ENCODE measurements around the gene SS18L1.
A peak's percentile ranks its signal among the peaks of the same experiment; 100 is the strongest.

The SS18L1 gene

DNA sequence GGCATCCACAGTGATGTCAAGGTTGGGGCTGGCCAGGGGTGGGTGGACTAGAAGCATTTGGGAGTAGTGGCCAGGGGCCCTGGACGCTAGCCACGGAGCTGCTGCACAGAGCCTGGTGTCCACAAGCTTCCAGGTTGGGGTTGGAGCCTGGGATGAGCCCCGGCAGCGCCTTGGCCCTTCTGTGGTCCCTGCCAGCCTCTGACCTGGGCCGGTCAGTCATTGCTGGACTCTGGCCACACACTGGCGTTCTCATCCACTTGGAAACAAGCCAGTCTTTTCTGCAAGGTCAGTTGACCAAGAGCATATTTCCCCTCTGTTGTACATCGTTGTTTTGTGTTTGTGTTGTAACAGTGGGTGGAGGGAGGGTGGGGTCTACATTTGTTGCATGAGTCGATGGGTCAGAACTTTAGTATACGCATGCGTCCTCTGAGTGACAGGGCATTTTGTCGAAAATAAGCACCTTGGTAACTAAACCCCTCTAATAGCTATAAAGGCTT, 8.8 kb upstream of the SS18L1 start:
- TF ChIP-seq, protein P1, sequence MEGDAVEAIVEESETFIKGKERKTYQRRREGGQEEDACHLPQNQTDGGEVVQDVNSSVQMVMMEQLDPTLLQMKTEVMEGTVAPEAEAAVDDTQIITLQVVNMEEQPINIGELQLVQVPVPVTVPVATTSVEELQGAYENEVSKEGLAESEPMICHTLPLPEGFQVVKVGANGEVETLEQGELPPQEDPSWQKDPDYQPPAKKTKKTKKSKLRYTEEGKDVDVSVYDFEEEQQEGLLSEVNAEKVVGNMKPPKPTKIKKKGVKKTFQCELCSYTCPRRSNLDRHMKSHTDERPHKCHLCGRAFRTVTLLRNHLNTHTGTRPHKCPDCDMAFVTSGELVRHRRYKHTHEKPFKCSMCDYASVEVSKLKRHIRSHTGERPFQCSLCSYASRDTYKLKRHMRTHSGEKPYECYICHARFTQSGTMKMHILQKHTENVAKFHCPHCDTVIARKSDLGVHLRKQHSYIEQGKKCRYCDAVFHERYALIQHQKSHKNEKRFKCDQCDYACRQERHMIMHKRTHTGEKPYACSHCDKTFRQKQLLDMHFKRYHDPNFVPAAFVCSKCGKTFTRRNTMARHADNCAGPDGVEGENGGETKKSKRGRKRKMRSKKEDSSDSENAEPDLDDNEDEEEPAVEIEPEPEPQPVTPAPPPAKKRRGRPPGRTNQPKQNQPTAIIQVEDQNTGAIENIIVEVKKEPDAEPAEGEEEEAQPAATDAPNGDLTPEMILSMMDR (conservative IDR thresholded peaks at IDR 0.05; ENCODE audit: low read length), result no peak
- H3K4me3 ChIP-seq (ENCODE audit: low read length), result no peak overlapping the region
- DNase-seq (ENCODE audit: low read depth), result peak; percentile 33

- TF ChIP-seq, protein P1 (conservative IDR thresholded peaks at IDR 0.05; ENCODE audit: low read length), result no peak
- no peak overlapping the region for H3K4me3 ChIP-seq (ENCODE audit: low read length)
- no peak for DNase-seq (ENCODE audit: low read depth)
Measured at GRCh38 chr20:62135573-62136266, 7.8 kb upstream of the SS18L1 start.

DNA sequence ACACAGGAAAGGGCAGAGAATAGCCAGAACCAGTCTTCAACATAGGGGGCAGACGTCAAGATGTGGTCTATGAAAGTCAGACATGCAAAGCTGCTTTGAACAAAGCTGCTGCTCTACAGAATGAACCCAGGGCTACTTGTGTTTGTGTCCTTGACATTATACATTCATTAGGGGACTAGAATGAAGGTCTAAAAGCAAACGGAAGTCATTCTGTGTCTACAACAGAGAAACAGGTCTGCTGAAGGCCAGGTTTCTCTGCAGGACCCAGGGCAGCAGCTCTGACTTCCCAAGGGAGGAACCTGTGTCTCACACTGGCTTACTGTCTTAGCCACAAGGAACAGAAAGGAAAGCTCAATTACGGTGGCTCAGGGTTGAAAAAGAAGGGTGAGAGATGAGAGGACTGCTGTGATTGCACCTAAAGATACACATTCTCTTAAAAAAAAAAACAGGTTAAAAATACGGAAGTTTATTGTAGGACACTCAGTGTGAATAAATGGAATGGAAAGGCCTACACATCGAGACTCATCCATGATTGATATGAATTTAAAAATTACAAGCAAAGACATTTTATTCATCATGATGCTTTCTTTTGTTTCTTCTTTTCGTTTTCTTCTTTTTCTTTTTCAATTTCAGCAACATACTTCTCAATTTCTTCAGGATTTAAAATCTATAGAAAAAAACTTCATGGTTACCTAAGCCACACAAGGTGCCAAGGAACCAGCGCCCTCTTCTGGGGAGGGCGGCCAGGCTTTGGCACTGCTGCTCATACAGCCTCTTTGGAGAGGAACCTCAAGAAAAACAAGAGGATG, 7.1 kb upstream of the SS18L1 start:
- peak; percentile 69 for DNase-seq (ENCODE audit: low read depth)
- TF ChIP-seq, protein P1 (conservative IDR thresholded peaks at IDR 0.05; ENCODE audit: low read length), result peak; percentile 88

DNA sequence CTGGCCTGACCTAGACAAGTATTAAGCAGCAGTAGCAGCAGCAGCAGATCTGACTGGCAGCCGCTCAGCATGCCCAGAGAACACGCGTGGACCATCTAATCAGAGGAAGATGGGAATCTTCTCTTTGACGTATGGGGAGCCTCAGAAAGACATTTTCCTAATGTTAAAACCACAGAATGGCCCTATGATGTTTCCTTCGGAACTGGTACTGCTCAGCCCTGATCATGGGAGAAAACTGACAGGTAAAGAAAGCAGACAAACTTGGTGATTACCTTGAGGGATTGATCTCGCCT, 6.5 kb upstream of the SS18L1 start:
- DNase-seq (ENCODE audit: low read depth), result no peak
- H3K4me3 ChIP-seq (ENCODE audit: low read length), result no peak overlapping the region
- TF ChIP-seq, protein P1 (conservative IDR thresholded peaks at IDR 0.05; ENCODE audit: low read length), result no peak

More for the DNA sequence above, 7.1 kb upstream of the SS18L1 start:
- H3K4me3 ChIP-seq (ENCODE audit: low read length), result no peak overlapping the region

GRCh38 chr20:62137478-62138203, 5.9 kb upstream of the SS18L1 start:
- no peak for DNase-seq (ENCODE audit: low read depth)
- TF ChIP-seq, protein P1 (conservative IDR thresholded peaks at IDR 0.05; ENCODE audit: low read length), result no peak

DNA sequence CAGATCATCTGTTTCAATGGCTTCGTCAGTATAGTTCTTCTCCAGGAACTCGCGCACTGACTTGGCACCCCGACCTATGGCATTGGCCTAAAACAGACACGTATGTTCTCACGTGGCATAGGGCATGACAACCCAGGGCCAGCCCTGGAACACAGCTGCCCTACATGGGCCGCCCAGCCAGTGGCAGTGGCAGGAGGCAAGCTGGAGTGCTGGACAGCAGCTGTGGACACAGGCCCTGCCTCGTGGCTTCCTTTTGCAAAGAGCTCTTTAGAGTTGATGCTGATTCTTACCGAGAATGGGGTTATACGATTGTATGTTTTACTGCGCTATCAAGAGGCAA, 5.4 kb upstream of the SS18L1 start:
- H3K4me3 ChIP-seq (ENCODE audit: low read length), result no peak overlapping the region
- TF ChIP-seq, protein P1 (conservative IDR thresholded peaks at IDR 0.05; ENCODE audit: low read length), result no peak
- DNase-seq (ENCODE audit: low read depth), result no peak

More at GRCh38 chr20:62137478-62138203, 5.9 kb upstream of the SS18L1 start:
- H3K4me3 ChIP-seq (ENCODE audit: low read length), result no peak overlapping the region
